ENCODE measurements around the gene DNASE2. TPM values are rescaled to one million over a fixed set of nuclear protein-coding genes. Genes with fewer than 3 reads are reported as not detected.

DNASE2 gene
- total RNA-seq, 1 experiment from 2014 or later: 23.8 TPM

DNA sequence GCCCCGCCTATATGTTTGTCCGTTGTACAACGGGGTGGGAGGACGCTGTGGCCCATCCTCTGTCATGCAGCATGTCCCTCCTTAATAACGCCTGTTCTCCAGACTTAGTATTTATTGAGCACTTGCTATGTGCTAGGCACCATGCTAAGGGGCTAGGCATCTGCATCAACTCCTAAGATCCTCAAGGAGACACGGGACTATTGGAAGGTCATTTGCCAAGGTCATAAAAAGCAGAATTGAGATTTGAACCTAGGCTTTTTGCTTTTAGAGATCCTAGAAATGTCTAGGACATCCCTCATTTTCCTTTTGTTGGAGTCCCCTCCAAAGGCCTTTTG, 44.8 kb downstream of the DNASE2 start:
- no peak overlapping the region for H2BK12ac ChIP-seq (ENCODE audit: insufficient read length, low read depth, low read length)
- peaks cover 2% of the 10 kb centered on the region; the same call in 1 of the 2 replicates for H3K4me1 ChIP-seq (ENCODE audit: insufficient read depth, low read length)
- Mint-ChIP-seq H3K36me3 (ENCODE audit: insufficient read depth in 1 of 3, low read depth in 3 of 3) (no peaks in the 10 kb centered on the region; a peak in 1 of 7 replicates), H3K27ac (peak overlapping the region in 1 of 3 experiments; percentile 94; a peak in 2 of 7 replicates), H3K9me3 (no peaks in the 10 kb centered on the region; a peak in 1 of 5 replicates), H3K4me1 (peaks cover 42 to 44% of the 10 kb centered on the region in 2 experiments), H3K4me3 (peak overlapping the region; percentile 68 to 90), H3K27me3 (ENCODE audit: low read depth) (peaks cover 33% of the 10 kb centered on the region)
- no peak overlapping the region for H3K4ac ChIP-seq (ENCODE audit: low read depth, low read length)
- H2BK20ac ChIP-seq (ENCODE audit: low read depth, low read length, poor library complexity, severe bottlenecking): no peak overlapping the region
- no peak overlapping the region for H4K8ac ChIP-seq (replicated peaks; ENCODE audit: insufficient read length, low read depth, low read length)
- DNase-seq: no peak
- H3K56ac ChIP-seq (ENCODE audit: insufficient read length, low read depth, low read length): no peak overlapping the region
- no peak overlapping the region for H2BK120ac ChIP-seq (ENCODE audit: low read depth, low read length, poor library complexity, severe bottlenecking)
- H2AFZ ChIP-seq (ENCODE audit: low read length): no peak overlapping the region
- no peak overlapping the region for H3K18ac ChIP-seq (ENCODE audit: insufficient read length, low read depth, low read length)
- TF ChIP-seq, protein P1, sequence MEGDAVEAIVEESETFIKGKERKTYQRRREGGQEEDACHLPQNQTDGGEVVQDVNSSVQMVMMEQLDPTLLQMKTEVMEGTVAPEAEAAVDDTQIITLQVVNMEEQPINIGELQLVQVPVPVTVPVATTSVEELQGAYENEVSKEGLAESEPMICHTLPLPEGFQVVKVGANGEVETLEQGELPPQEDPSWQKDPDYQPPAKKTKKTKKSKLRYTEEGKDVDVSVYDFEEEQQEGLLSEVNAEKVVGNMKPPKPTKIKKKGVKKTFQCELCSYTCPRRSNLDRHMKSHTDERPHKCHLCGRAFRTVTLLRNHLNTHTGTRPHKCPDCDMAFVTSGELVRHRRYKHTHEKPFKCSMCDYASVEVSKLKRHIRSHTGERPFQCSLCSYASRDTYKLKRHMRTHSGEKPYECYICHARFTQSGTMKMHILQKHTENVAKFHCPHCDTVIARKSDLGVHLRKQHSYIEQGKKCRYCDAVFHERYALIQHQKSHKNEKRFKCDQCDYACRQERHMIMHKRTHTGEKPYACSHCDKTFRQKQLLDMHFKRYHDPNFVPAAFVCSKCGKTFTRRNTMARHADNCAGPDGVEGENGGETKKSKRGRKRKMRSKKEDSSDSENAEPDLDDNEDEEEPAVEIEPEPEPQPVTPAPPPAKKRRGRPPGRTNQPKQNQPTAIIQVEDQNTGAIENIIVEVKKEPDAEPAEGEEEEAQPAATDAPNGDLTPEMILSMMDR (conservative IDR thresholded peaks at IDR 0.05): no peak
- H3K23ac ChIP-seq (ENCODE audit: insufficient read length, low read depth, low read length): no peak overlapping the region
- H3K9me3 ChIP-seq (ENCODE audit: control insufficient read depth, low read depth, low read length): no peaks in the 10 kb centered on the region
- no peak overlapping the region for H3T11ph ChIP-seq (ENCODE audit: low read length)
- no peak overlapping the region for H3K27ac ChIP-seq (ENCODE audit: insufficient read length, low read depth, low read length)
- H4K5ac ChIP-seq (ENCODE audit: insufficient read length, low read depth, low read length): no peak overlapping the region
- H3K4me2 ChIP-seq (ENCODE audit: insufficient read depth, insufficient read length, low read length): peak overlapping the region; percentile 76
- no peak overlapping the region for H2BK5ac ChIP-seq (ENCODE audit: insufficient read length, low read length)
- no CpG with 5 or more reads among the region's 6 CpGs for WGBS (ENCODE audit: extremely low coverage, insufficient read length, low lambda C conversion rate)
- no peaks in the 10 kb centered on the region for H4K20me1 ChIP-seq (ENCODE audit: control insufficient read depth, insufficient read depth, insufficient read length)
- H3K79me1 ChIP-seq (ENCODE audit: insufficient read depth, low read depth, low read length, poor library complexity, severe bottlenecking): no peaks in the 10 kb centered on the region
- no peak overlapping the region for H3K9ac ChIP-seq (ENCODE audit: extremely low read depth, insufficient read length, low read length)
- H3K79me2 ChIP-seq (ENCODE audit: insufficient read depth, low read length): no peaks in the 10 kb centered on the region
- peaks cover 10% of the 10 kb centered on the region for H3K23me2 ChIP-seq (ENCODE audit: insufficient read length, low read depth, low read length, poor library complexity, severe bottlenecking)
- H3K14ac ChIP-seq (ENCODE audit: insufficient read depth, low read length): no peak overlapping the region
- H2AK5ac ChIP-seq (ENCODE audit: insufficient read length, low read length): no peak overlapping the region
- H2BK15ac ChIP-seq (ENCODE audit: low read depth, low read length): no peak overlapping the region
- peaks cover 3% of the 10 kb centered on the region; the same call in 1 of the 2 replicates for H3K27me3 ChIP-seq (ENCODE audit: insufficient read depth, low read length)
- H4K91ac ChIP-seq (ENCODE audit: insufficient read length, low read depth, low read length): no peak overlapping the region

Data from H9 (cell line).